Caco-2 (cell line): Measurements from ENCODE around the gene SSX2IP. TPM values are rescaled to one million over a fixed set of nuclear protein-coding genes. Genes with fewer than 3 reads are reported as not detected.

ENCODE experiments used
- BruUV-seq: library from RNA; stranded (reverse); fragments of 400-500 nt; replicated peaks from 2 replicates; lab custom pipeline; 2021; lab: Mats Ljungman, UMichigan
- CTCF ChIA-PET: fragments of 300-600 bp; sonication (Branson Sonifier 250); formaldehyde crosslinking; loops from one replicate; lab custom pipeline; 2022; ENCODE audit warnings: antibody characterized with exemption; lab: Charles Lee
- POLR2A ChIA-PET: fragments of 300-600 bp; sonication (Branson Sonifier 250); formaldehyde crosslinking; loops from one replicate; lab custom pipeline; 2022; ENCODE audit warnings: antibody characterized with exemption; lab: Charles Lee
- DNase-seq, 2 experiments: peaks; one replicate each; pipeline versions ENCODE4 v3.0.0 to v3.0.0-alpha.2; 2020 to 2022
- H3K27me3 ChIP-seq: replicated peaks from 2 replicates; pipeline ENCODE4 v1.6.0; 2011; ENCODE audit warnings: low read length; ENCODE audit not compliant: control insufficient read depth, insufficient read depth
- H3K36me3 ChIP-seq: 2 replicates; pipeline ENCODE4 v1.5.1; 2011; ENCODE audit warnings: low read length; ENCODE audit not compliant: control insufficient read depth, insufficient read depth
- H3K4me1 ChIP-seq: fragments of 250-450 bp; sonication (Bioruptor Pico); 2 replicates; pipeline ENCODE4 v1.5.1; 2020; ENCODE audit warnings: mild to moderate bottlenecking
- H3K4me3 ChIP-seq: 2 replicates; pipeline ENCODE4 v1.5.1; 2011; ENCODE audit warnings: low read depth, mild to moderate bottlenecking, control low read depth, low read length
- H3K9me3 ChIP-seq: fragments of 250-450 bp; sonication (Bioruptor Pico); 2 replicates; pipeline ENCODE4 v1.5.1; 2020; ENCODE audit warnings: mild to moderate bottlenecking, moderate library complexity
- H3K27ac Mint-ChIP-seq: one replicate; pipeline ENCODE4 v1.8.0; 2022; ENCODE audit warnings: mixed read lengths; ENCODE audit not compliant: unreplicated experiment
- H3K27me3 Mint-ChIP-seq: one replicate; pipeline ENCODE4 v1.8.0; 2022; ENCODE audit warnings: mixed read lengths; ENCODE audit not compliant: insufficient read depth, unreplicated experiment
- H3K36me3 Mint-ChIP-seq: one replicate; pipeline ENCODE4 v1.8.0; 2022; ENCODE audit warnings: mild to moderate bottlenecking, mixed read lengths; ENCODE audit not compliant: insufficient read depth, unreplicated experiment
- H3K4me1 Mint-ChIP-seq: one replicate; pipeline ENCODE4 v1.8.0; 2022; ENCODE audit warnings: low read depth, mixed read lengths; ENCODE audit not compliant: unreplicated experiment
- H3K4me3 Mint-ChIP-seq: one replicate; pipeline ENCODE4 v1.8.0; 2022; ENCODE audit warnings: mild to moderate bottlenecking, moderate library complexity, mixed read lengths; ENCODE audit not compliant: unreplicated experiment
- H3K9me3 Mint-ChIP-seq: one replicate; pipeline ENCODE4 v1.8.0; 2022; ENCODE audit warnings: mixed read lengths; ENCODE audit not compliant: unreplicated experiment
- intact Hi-C: fragments of 100-400 bp; cut with micrococcal nuclease; formaldehyde crosslinking; loops from one replicate; pipeline ENCODE4 v1.10.0; 2022; ENCODE audit not compliant: unreplicated experiment
- total RNA-seq: library from RNA; stranded (reverse); gene quantifications from 2 replicates; pipeline ENCODE4 v1.2.3, GENCODE V29; 2022
- TF ChIP-seq, protein P1 (sequence below), 2 experiments: fragments of 200-600 bp in 1 of 2; IDR thresholded peaks; 1 replicate in 1 of 2; 2 replicates in 1 of 2; pipeline versions ENCODE4 v1.5.1 to v1.8.0; 2011 to 2022; ENCODE audit warnings: antibody characterized with exemption in 1 of 2, control low read depth in 1 of 2, inconsistent platforms in 1 of 2, low read depth in 1 of 2, low read length in 1 of 2, mild to moderate bottlenecking in 1 of 2, moderate library complexity in 1 of 2; ENCODE audit not compliant: insufficient read depth in 1 of 2, severe bottlenecking in 1 of 2, unreplicated experiment in 1 of 2

The SSX2IP gene
- total RNA-seq, 1 experiment from 2014 or later = 15.3 TPM

DNA sequence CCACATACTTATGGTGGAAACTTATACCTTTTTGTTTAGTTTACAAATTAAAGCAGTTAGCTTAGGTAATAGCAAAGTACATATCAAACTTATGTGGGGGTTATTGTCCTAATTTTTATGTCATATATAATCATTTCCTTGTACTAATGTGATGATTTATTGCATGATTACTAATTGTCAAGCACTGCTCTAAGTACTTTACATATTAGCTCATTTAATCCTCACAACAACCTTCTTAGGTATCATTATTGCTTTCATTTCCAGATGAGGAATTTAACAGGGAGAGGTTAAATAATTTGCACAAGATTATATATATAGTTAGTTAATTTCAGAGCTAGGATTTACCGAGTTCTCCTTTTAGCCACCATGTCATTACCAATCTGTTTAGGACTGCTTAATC, 11.9 kb upstream of the SSX2IP start:
- no TSS peak for BruUV-seq
- no peaks in the 10 kb centered on the region for H3K36me3 ChIP-seq
- H3K27me3 ChIP-seq = no peaks in the 10 kb centered on the region
- ChIA-PET POLR2A (no interaction called here), CTCF (no interaction called here)
- no peaks in the 10 kb centered on the region for H3K36me3 Mint-ChIP-seq
- H3K4me1 Mint-ChIP-seq = no peaks in the 10 kb centered on the region
- intact Hi-C loops = no loop called here
- no peaks in the 10 kb centered on the region; the same call in 1 of the 2 replicates for H3K4me1 ChIP-seq
- H3K4me3 Mint-ChIP-seq = no peak overlapping the region
- H3K9me3 Mint-ChIP-seq = no peaks in the 10 kb centered on the region
- no peak overlapping the region for H3K4me3 ChIP-seq
- no peaks in the 10 kb centered on the region for H3K9me3 ChIP-seq
- H3K27me3 Mint-ChIP-seq = peaks cover 3% of the 10 kb centered on the region
- DNase-seq = no peak
- H3K27ac Mint-ChIP-seq = no peak overlapping the region
- TF ChIP-seq, protein P1, sequence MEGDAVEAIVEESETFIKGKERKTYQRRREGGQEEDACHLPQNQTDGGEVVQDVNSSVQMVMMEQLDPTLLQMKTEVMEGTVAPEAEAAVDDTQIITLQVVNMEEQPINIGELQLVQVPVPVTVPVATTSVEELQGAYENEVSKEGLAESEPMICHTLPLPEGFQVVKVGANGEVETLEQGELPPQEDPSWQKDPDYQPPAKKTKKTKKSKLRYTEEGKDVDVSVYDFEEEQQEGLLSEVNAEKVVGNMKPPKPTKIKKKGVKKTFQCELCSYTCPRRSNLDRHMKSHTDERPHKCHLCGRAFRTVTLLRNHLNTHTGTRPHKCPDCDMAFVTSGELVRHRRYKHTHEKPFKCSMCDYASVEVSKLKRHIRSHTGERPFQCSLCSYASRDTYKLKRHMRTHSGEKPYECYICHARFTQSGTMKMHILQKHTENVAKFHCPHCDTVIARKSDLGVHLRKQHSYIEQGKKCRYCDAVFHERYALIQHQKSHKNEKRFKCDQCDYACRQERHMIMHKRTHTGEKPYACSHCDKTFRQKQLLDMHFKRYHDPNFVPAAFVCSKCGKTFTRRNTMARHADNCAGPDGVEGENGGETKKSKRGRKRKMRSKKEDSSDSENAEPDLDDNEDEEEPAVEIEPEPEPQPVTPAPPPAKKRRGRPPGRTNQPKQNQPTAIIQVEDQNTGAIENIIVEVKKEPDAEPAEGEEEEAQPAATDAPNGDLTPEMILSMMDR (IDR thresholded peaks at IDR 0.05; ENCODE audit: insufficient read depth in 1 of 2, low read depth in 1 of 2, low read length in 1 of 2, severe bottlenecking in 1 of 2, unreplicated experiment in 1 of 2) = no peak

GRCh38 chr1:84701376-84701775, 11.1 kb upstream of the SSX2IP start:
- DNase-seq = no peak
- Histone ChIP-seq H3K4me3 (no peak overlapping the region), H3K27me3 (no peaks in the 10 kb centered on the region), H3K9me3 (no peaks in the 10 kb centered on the region), H3K4me1 (no peaks in the 10 kb centered on the region; the same call in 1 of the 2 replicates), H3K36me3 (no peaks in the 10 kb centered on the region)
- POLR2A ChIA-PET = no interaction called here
- TF ChIP-seq, protein P1 (IDR thresholded peaks at IDR 0.05; ENCODE audit: insufficient read depth in 1 of 2, low read depth in 1 of 2, low read length in 1 of 2, severe bottlenecking in 1 of 2, unreplicated experiment in 1 of 2) = no peak
- no peak overlapping the region for H3K4me3 Mint-ChIP-seq
- no peak overlapping the region for H3K27ac Mint-ChIP-seq
- H3K4me1 Mint-ChIP-seq = no peaks in the 10 kb centered on the region
- CTCF ChIA-PET = no interaction called here
- H3K27me3 Mint-ChIP-seq = peaks cover 3% of the 10 kb centered on the region
- H3K36me3 Mint-ChIP-seq = no peaks in the 10 kb centered on the region
- intact Hi-C loops = no loop called here
- BruUV-seq = no TSS peak
- H3K9me3 Mint-ChIP-seq = no peaks in the 10 kb centered on the region

- TF ChIP-seq, protein P1 (IDR thresholded peaks at IDR 0.05; ENCODE audit: insufficient read depth in 1 of 2, low read depth in 1 of 2, low read length in 1 of 2, severe bottlenecking in 1 of 2, unreplicated experiment in 1 of 2) = no peak
- Mint-ChIP-seq H3K9me3 (no peaks in the 10 kb centered on the region), H3K36me3 (no peaks in the 10 kb centered on the region), H3K4me1 (no peaks in the 10 kb centered on the region), H3K27ac (no peak overlapping the region), H3K4me3 (no peak overlapping the region), H3K27me3 (peaks cover 3% of the 10 kb centered on the region)
- no TSS peak for BruUV-seq
- DNase-seq = no peak
- ChIA-PET POLR2A (no interaction called here), CTCF (no interaction called here)
- Histone ChIP-seq H3K4me1 (no peaks in the 10 kb centered on the region; the same call in 1 of the 2 replicates), H3K36me3 (no peaks in the 10 kb centered on the region), H3K27me3 (no peaks in the 10 kb centered on the region), H3K9me3 (no peaks in the 10 kb centered on the region), H3K4me3 (no peak overlapping the region)
- intact Hi-C loops = no loop called here
Observed at GRCh38 chr1:84700070-84700469, 9.8 kb upstream of the SSX2IP start.
